ENCODE measurements around the gene POMP.

The POMP gene

GRCh38 chr13:28615916-28616446 is 42.9 kb upstream of the POMP start:
- no peak for TF ChIP-seq CTCF (IDR thresholded peaks at IDR 0.05; ENCODE audit: extremely low read depth, insufficient read depth, missing control alignments)
- in situ Hi-C loops (cut with MboI; ENCODE audit: low pct_unique_long_range_greater_than_20kb, low sequenced_read_pairs, unreplicated experiment) = no loop called here
- DNase-seq (ENCODE audit: low spot score) = no peak

GRCh38 chr13:28618230-28618994 is 40.5 kb upstream of the POMP start:
- in situ Hi-C loops (cut with MboI; ENCODE audit: low pct_unique_long_range_greater_than_20kb, low sequenced_read_pairs, unreplicated experiment) = no loop called here
- no peak for TF ChIP-seq CTCF (IDR thresholded peaks at IDR 0.05; ENCODE audit: extremely low read depth, insufficient read depth, missing control alignments)
- DNase-seq (ENCODE audit: low spot score) = no peak

DNA sequence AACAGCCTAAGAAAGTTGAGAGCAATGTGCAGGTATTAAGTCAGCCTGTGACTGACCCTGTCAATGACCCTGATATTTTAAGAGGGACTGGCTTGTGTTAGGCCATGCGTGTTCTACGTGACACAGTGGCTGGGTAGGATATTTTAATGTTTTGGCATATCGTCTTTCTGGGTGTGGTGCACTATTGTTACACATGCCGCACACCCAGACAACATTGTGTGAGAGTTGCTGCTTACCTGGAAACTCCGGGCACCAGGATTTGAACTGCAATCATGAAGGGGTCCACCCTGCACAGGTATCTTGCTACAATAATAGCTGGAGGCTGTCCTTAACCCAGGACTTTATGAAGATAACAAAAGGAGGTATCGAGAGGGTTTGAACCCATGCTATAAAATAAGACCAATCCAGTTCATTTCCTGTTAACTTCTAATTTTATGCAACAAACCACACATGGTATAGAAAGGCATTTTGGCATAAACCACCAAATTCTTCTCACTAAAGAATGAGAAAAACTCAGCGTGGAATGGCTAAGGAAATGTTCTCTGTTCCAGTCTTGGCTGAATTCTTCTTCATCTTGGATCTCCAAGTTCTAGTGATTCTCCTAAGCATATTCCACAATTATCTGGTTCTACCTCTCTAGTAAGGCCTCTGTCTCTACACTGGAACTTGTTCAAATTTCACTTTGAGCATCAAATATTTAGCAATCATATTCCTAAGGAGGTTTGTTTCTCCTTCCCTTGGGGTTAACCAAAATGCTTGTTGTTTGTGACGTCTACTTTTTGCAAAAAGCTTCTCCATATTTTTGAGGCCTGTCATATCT is 38.7 kb upstream of the POMP start:
- TF ChIP-seq CTCF (IDR thresholded peaks at IDR 0.05; ENCODE audit: extremely low read depth, insufficient read depth, missing control alignments) = no peak
- DNase-seq (ENCODE audit: low spot score) = no peak
- in situ Hi-C loops (cut with MboI; ENCODE audit: low pct_unique_long_range_greater_than_20kb, low sequenced_read_pairs, unreplicated experiment) = no loop called here

GRCh38 chr13:28621449-28621848 is 37.5 kb upstream of the POMP start:
- no peak for DNase-seq (ENCODE audit: low spot score)
- no peak for TF ChIP-seq CTCF (IDR thresholded peaks at IDR 0.05; ENCODE audit: extremely low read depth, insufficient read depth, missing control alignments)
- in situ Hi-C loops (cut with MboI; ENCODE audit: low pct_unique_long_range_greater_than_20kb, low sequenced_read_pairs, unreplicated experiment) = no loop called here

- TF ChIP-seq CTCF (IDR thresholded peaks at IDR 0.05; ENCODE audit: extremely low read depth, insufficient read depth, missing control alignments) = no peak
- DNase-seq (ENCODE audit: low spot score) = no peak
- in situ Hi-C loops (cut with MboI; ENCODE audit: low pct_unique_long_range_greater_than_20kb, low sequenced_read_pairs, unreplicated experiment) = no loop called here
These were observed 36.6 kb upstream of the POMP start for GRCh38 chr13:28622286-28622685.

DNA sequence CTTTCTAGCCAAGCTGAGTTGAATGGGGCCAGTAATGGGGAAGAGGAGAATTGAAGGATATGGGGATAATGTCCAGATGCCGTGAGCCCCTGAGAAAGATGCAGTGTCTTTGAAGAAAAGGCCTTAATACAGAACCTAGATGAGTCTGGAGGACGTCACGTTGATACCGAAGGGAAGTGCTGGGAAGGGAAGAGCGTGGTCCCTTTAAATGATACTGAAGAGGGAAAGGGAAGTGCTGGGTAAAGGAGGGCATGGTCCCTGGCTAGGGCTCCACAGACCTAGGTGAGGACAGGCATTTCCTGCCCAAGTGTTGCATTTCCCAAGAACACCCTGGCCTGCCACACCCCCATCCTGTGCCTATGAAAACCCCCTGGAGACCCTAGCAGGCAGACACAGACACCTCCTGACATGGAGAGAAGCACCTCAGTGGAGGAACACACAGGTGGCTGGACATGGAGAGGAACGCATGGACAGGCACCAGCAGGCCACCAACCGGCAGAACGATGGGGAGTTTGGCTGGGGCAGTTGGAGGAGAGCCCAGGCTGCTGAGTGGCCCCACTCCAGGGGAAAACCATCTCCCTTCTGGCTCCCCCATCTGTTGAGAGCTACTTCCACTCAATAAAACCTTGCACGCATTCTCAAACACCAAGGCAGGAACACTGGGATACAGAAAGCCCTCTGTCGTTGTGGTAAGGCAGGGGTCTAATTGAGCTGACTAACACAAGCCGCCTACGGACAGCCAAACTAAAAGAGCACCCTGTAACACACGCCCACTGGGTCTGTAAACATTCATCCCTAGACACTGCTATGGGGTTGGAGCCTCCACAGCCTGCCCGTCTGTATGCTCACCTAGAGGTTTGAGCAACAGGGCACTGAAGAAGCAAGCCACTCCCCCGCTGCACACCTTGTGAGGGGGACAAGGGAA is 34.9 kb upstream of the POMP start:
- TF ChIP-seq CTCF (IDR thresholded peaks at IDR 0.05; ENCODE audit: extremely low read depth, insufficient read depth, missing control alignments) = no peak
- DNase-seq (ENCODE audit: low spot score) = no peak
- in situ Hi-C loops (cut with MboI; ENCODE audit: low pct_unique_long_range_greater_than_20kb, low sequenced_read_pairs, unreplicated experiment) = no loop called here

All from GM13977 (cell line).